Esophagus muscularis mucosa (tissue), 4 donors: ENCODE results near the gene KRT71. TPM values are rescaled to one million over a fixed set of nuclear protein-coding genes. Genes with fewer than 3 reads are reported as not detected.
A peak's percentile ranks its signal among the peaks of the same experiment; 100 is the strongest.
"Not testable (repeated sequence)": the region's sequence is repeated elsewhere in the genome, so short reads cannot be mapped to it uniquely, and the experiment has no call there.

ENCODE experiments used
- DNase-seq: peaks from one replicate; pipeline ENCODE4 v3.0.0-alpha.2; 2017; ENCODE audit errors: extremely low spot score
- H3K27ac ChIP-seq, 4 donors: fragments of 200-600 bp; sonication (generic); replicated peaks in 1 of 4; 1 replicate in 3 of 4; 2 replicates in 1 of 4; pipeline ENCODE4 v1.5.1; 2016 to 2019; ENCODE audit warnings: mild to moderate bottlenecking in 1 of 4
- H3K27me3 ChIP-seq, 4 donors: fragments of 200-600 bp; sonication (generic); one replicate each; pipeline versions ENCODE4 v1.5.1 to v1.6.0; 2016 to 2019
- H3K36me3 ChIP-seq, 4 donors: fragments of 200-600 bp; sonication (generic); one replicate each; pipeline ENCODE4 v1.5.1; 2016 to 2019
- H3K4me1 ChIP-seq, 4 donors: fragments of 200-600 bp; sonication (generic); one replicate each; pipeline ENCODE4 v1.5.1; 2016 to 2019
- H3K4me3 ChIP-seq, 4 donors: fragments of 200-600 bp; sonication (generic); 1 replicate in 2 of 4; 2 replicates in 2 of 4; pipeline ENCODE4 v1.5.1; 2016 to 2019; ENCODE audit warnings: mild to moderate bottlenecking in 4 of 4, moderate library complexity in 1 of 4
- H3K9me3 ChIP-seq, 4 donors: fragments of 200-600 bp; sonication (generic); 1 replicate in 3 of 4; 2 replicates in 1 of 4; pipeline ENCODE4 v1.5.1; 2016 to 2019
- CTCF ChIP-seq, 3 experiments: fragments of 200-600 bp in 2 of 3; fragments of 450-650 bp in 1 of 3; sonication (generic) in 2 of 3; IDR thresholded peaks; one replicate each; pipeline ENCODE4 v1.5.1; 2017 to 2019; ENCODE audit warnings: antibody characterized with exemption in 3 of 3, mild to moderate bottlenecking in 2 of 3, moderate library complexity in 1 of 3
- EP300 ChIP-seq: sonication (generic); formaldehyde crosslinking; IDR thresholded peaks from one replicate; pipeline ENCODE4 v1.6.1; 2017; ENCODE audit warnings: antibody characterized with exemption
- POLR2A ChIP-seq: fragments of 450-650 bp; IDR thresholded peaks from one replicate; pipeline ENCODE4 v1.6.1; 2017; ENCODE audit warnings: antibody characterized with exemption, moderate library complexity, mild to moderate bottlenecking, low read depth
- POLR2AphosphoS5 ChIP-seq, 2 donors: sonication (generic); formaldehyde crosslinking; IDR thresholded peaks; one replicate each; pipeline ENCODE4 v1.6.1; 2017; ENCODE audit warnings: antibody characterized with exemption in 2 of 2
- WGBS: methylation state at CpG from one replicate; pipeline ENCODE4 v1.1.5; 2018; 5-methylcytosine and 5-hydroxymethylcytosine counted together
- intact Hi-C: fragments of 100-400 bp; cut with DNase I; formaldehyde crosslinking; loops from one replicate; pipeline ENCODE4 v1.15.1; 2023
- total RNA-seq, 4 donors: library from RNA; depleted of rRNA; stranded (reverse); fragments of >200 nt; gene quantifications; one replicate each; pipeline versions ENCODE4 v1.1.0 to v1.2.1, GENCODE V29; 2016

KRT71 gene
- total RNA-seq, 4 donors from 2014 or later: not detected

- WGBS: 84% methylated on average over 12 of the region's 12 CpGs
- intact Hi-C loops: no loop called here
- peaks cover 0 to 56% (median 9%) of the 10 kb centered on the region in 4 donors for H3K27me3 ChIP-seq
These were observed 47.5 kb upstream of the KRT71 start for GRCh38 chr12:52600475-52600874.

GRCh38 chr12:52600071-52600470, 47.1 kb upstream of the KRT71 start:
- no peak overlapping the region for H3K27ac ChIP-seq

More at GRCh38 chr12:52600475-52600874, 47.5 kb upstream of the KRT71 start:
- H3K4me3 ChIP-seq: no peak overlapping the region
- H3K4me1 ChIP-seq: no peaks in the 10 kb centered on the region
- no peak overlapping the region for H3K27ac ChIP-seq
- H3K36me3 ChIP-seq: no peaks in the 10 kb centered on the region
- DNase-seq: peak; percentile 29
- no peak for TF ChIP-seq POLR2AphosphoS5 (IDR thresholded peaks at IDR 0.05)
- no peak for TF ChIP-seq CTCF (IDR thresholded peaks at IDR 0.05)
- no peak for TF ChIP-seq POLR2A
- no peak for TF ChIP-seq EP300
- H3K9me3 ChIP-seq: no peaks in the 10 kb centered on the region

GRCh38 chr12:52598966-52599365, 46.0 kb upstream of the KRT71 start:
- no peaks in the 10 kb centered on the region for H3K4me1 ChIP-seq
- no peak overlapping the region for H3K27ac ChIP-seq
- H3K9me3 ChIP-seq: no peaks in the 10 kb centered on the region
- intact Hi-C loops: no loop called here
- no peak for DNase-seq
- no peak overlapping the region for H3K4me3 ChIP-seq
- TF ChIP-seq POLR2A: no peak
- no peak for TF ChIP-seq EP300
- TF ChIP-seq POLR2AphosphoS5 (IDR thresholded peaks at IDR 0.05): no peak
- no peak for TF ChIP-seq CTCF (IDR thresholded peaks at IDR 0.05)
- H3K27me3 ChIP-seq: peaks cover 0 to 52% (median 9%) of the 10 kb centered on the region in 4 donors
- no peaks in the 10 kb centered on the region for H3K36me3 ChIP-seq
- WGBS: 98% methylated on average over 5 of the region's 5 CpGs

More at GRCh38 chr12:52600071-52600470, 47.1 kb upstream of the KRT71 start:
- Histone ChIP-seq H3K4me1 (no peaks in the 10 kb centered on the region), H3K4me3 (no peak overlapping the region), H3K27me3 (peaks cover 0 to 55% (median 9%) of the 10 kb centered on the region in 4 donors), H3K9me3 (no peaks in the 10 kb centered on the region), H3K36me3 (no peaks in the 10 kb centered on the region)
- intact Hi-C loops: no loop called here
- TF ChIP-seq EP300 (no peak), CTCF (IDR thresholded peaks at IDR 0.05) (no peak), POLR2A (no peak), POLR2AphosphoS5 (IDR thresholded peaks at IDR 0.05) (no peak)
- peak; percentile 53 for DNase-seq
- 80% methylated on average over 2 of the region's 2 CpGs for WGBS

GRCh38 chr12:52594237-52594636, 41.3 kb upstream of the KRT71 start:
- DNase-seq, H3K4me1 ChIP-seq, H3K4me3 ChIP-seq, H3K36me3 ChIP-seq, intact Hi-C loops, H3K27ac ChIP-seq, H3K9me3 ChIP-seq: not testable (repeated sequence)
- WGBS: 88% methylated on average over 4 of the region's 4 CpGs
- H3K27me3 ChIP-seq: peaks cover 0 to 32% (median 0%) of the 10 kb centered on the region in 4 donors

- Histone ChIP-seq H3K4me1 (no peaks in the 10 kb centered on the region), H3K36me3 (no peaks in the 10 kb centered on the region), H3K27me3 (peaks cover 0 to 28% (median 0%) of the 10 kb centered on the region in 4 donors), H3K9me3 (no peaks in the 10 kb centered on the region), H3K27ac (no peak overlapping the region), H3K4me3 (no peak overlapping the region)
- WGBS: 77% methylated on average over 8 of the region's 11 CpGs
- no peak for DNase-seq
- TF ChIP-seq CTCF (IDR thresholded peaks at IDR 0.05) (no peak), POLR2A (no peak), EP300 (no peak), POLR2AphosphoS5 (IDR thresholded peaks at IDR 0.05) (no peak)
- intact Hi-C loops: no loop called here
These were observed 38.6 kb upstream of the KRT71 start for GRCh38 chr12:52591521-52591920.
